ENCODE results near the gene STAM. TPM values are rescaled to one million over a fixed set of nuclear protein-coding genes. Genes with fewer than 3 reads are reported as not detected.

Gene STAM
- total RNA-seq, 1 donor from 2014 or later: 43.4 TPM

- DNase-seq (ENCODE audit: low read depth) (no peak), FAIRE-seq (no peak)
- Histone ChIP-seq H3K4me3 (ENCODE audit: insufficient read depth, low read depth, low read length) (no peak overlapping the region), H3K27ac (ENCODE audit: low read depth, low read length) (no peak overlapping the region), H3K4me2 (ENCODE audit: low read length) (peak overlapping the region; percentile 48), H3K36me3 (ENCODE audit: insufficient read depth, low read length) (no peaks in the 10 kb centered on the region), H3K4me1 (ENCODE audit: insufficient read depth, low read length) (peaks cover 20% of the 10 kb centered on the region), H2AFZ (ENCODE audit: low read depth, low read length) (no peak overlapping the region), H3K27me3 (ENCODE audit: insufficient read depth, low read length) (no peaks in the 10 kb centered on the region), H4K20me1 (ENCODE audit: insufficient read depth, low read length) (peaks cover 60% of the 10 kb centered on the region), H3K9me3 (ENCODE audit: insufficient read depth, low read depth, low read length) (peaks cover 2% of the 10 kb centered on the region), H3K9ac (ENCODE audit: low read length) (no peak overlapping the region), H3K79me2 (ENCODE audit: insufficient read depth, low read length) (peaks cover 95% of the 10 kb centered on the region)
- TF ChIP-seq CTCF (IDR thresholded peaks at IDR 0.05; ENCODE audit: insufficient read depth, low read depth, low read length) (no peak), EZH2 (IDR thresholded peaks at IDR 0.05; ENCODE audit: insufficient read depth, low read length) (no peak)
- Mint-ChIP-seq H3K9me3 (ENCODE audit: unreplicated experiment) (peaks cover 2% of the 10 kb centered on the region), H3K27me3 (ENCODE audit: low read depth, unreplicated experiment) (no peaks in the 10 kb centered on the region), H3K4me3 (ENCODE audit: unreplicated experiment) (no peak overlapping the region), H3K4me1 (ENCODE audit: low read depth, unreplicated experiment) (peaks cover 47% of the 10 kb centered on the region), H3K36me3 (ENCODE audit: low read depth, unreplicated experiment) (peaks cover 19% of the 10 kb centered on the region), H3K27ac (ENCODE audit: unreplicated experiment) (no peak overlapping the region)
Observed at GRCh38 chr10:17655009-17655408, 11.1 kb downstream of the STAM start.

GRCh38 chr10:17655567-17656146, 11.7 kb downstream of the STAM start:
- Histone ChIP-seq H3K27ac (ENCODE audit: low read depth, low read length) (peak overlapping the region; percentile 20), H2AFZ (ENCODE audit: low read depth, low read length) (no peak overlapping the region), H4K20me1 (ENCODE audit: insufficient read depth, low read length) (peaks cover 55% of the 10 kb centered on the region), H3K36me3 (ENCODE audit: insufficient read depth, low read length) (peaks cover 2% of the 10 kb centered on the region), H3K79me2 (ENCODE audit: insufficient read depth, low read length) (peaks cover 96% of the 10 kb centered on the region), H3K27me3 (ENCODE audit: insufficient read depth, low read length) (no peaks in the 10 kb centered on the region), H3K9me3 (ENCODE audit: insufficient read depth, low read depth, low read length) (peaks cover 2% of the 10 kb centered on the region), H3K4me3 (ENCODE audit: insufficient read depth, low read depth, low read length) (no peak overlapping the region), H3K9ac (ENCODE audit: low read length) (no peak overlapping the region), H3K4me1 (ENCODE audit: insufficient read depth, low read length) (peaks cover 14% of the 10 kb centered on the region), H3K4me2 (ENCODE audit: low read length) (peak overlapping the region; percentile 48)
- Mint-ChIP-seq H3K4me3 (ENCODE audit: unreplicated experiment) (peak overlapping the region; percentile 16), H3K4me1 (ENCODE audit: low read depth, unreplicated experiment) (peaks cover 42% of the 10 kb centered on the region), H3K27me3 (ENCODE audit: low read depth, unreplicated experiment) (no peaks in the 10 kb centered on the region), H3K9me3 (ENCODE audit: unreplicated experiment) (peaks cover 2% of the 10 kb centered on the region), H3K36me3 (ENCODE audit: low read depth, unreplicated experiment) (peaks cover 16% of the 10 kb centered on the region), H3K27ac (ENCODE audit: unreplicated experiment) (peak overlapping the region; percentile 93)
- peak; percentile 68 for DNase-seq (ENCODE audit: low read depth)
- TF ChIP-seq CTCF (IDR thresholded peaks at IDR 0.05; ENCODE audit: insufficient read depth, low read depth, low read length) (no peak), EZH2 (IDR thresholded peaks at IDR 0.05; ENCODE audit: insufficient read depth, low read length) (no peak)
- FAIRE-seq: no peak

DNA sequence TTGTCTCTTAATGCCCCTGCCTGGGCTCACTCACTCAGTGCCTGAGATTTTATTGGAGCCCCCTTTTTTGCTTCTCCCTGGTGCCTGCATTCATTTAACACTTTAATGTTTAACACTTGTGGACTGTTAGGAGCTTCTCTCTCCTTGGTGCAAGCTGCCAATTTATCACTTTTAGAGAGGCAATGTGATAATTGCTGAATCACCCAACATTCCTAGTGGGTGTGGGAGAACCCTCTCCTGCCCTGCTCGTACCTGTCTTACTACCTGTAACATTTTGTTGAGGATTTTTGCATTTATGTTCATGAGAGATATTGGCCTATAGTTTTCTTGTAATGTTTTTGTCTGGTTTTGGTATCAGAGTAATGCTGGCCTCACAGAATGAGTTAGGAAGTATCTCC, 13.2 kb downstream of the STAM start:
- H3K4me2 ChIP-seq (ENCODE audit: low read length): no peak overlapping the region
- H3K9ac ChIP-seq (ENCODE audit: low read length): no peak overlapping the region
- H3K4me1 ChIP-seq (ENCODE audit: insufficient read depth, low read length): peaks cover 12% of the 10 kb centered on the region
- TF ChIP-seq CTCF (IDR thresholded peaks at IDR 0.05; ENCODE audit: insufficient read depth, low read depth, low read length): no peak
- TF ChIP-seq EZH2 (IDR thresholded peaks at IDR 0.05; ENCODE audit: insufficient read depth, low read length): no peak
- DNase-seq (ENCODE audit: low read depth): no peak
- Mint-ChIP-seq H3K27ac (ENCODE audit: unreplicated experiment) (peak overlapping the region; percentile 6), H3K4me1 (ENCODE audit: low read depth, unreplicated experiment) (peaks cover 31% of the 10 kb centered on the region), H3K4me3 (ENCODE audit: unreplicated experiment) (no peak overlapping the region), H3K9me3 (ENCODE audit: unreplicated experiment) (peaks cover 2% of the 10 kb centered on the region), H3K36me3 (ENCODE audit: low read depth, unreplicated experiment) (peaks cover 20% of the 10 kb centered on the region), H3K27me3 (ENCODE audit: low read depth, unreplicated experiment) (no peaks in the 10 kb centered on the region)
- peaks cover 43% of the 10 kb centered on the region for H4K20me1 ChIP-seq (ENCODE audit: insufficient read depth, low read length)
- no peak overlapping the region for H3K27ac ChIP-seq (ENCODE audit: low read depth, low read length)
- H3K4me3 ChIP-seq (ENCODE audit: insufficient read depth, low read depth, low read length): no peak overlapping the region
- no peak overlapping the region for H2AFZ ChIP-seq (ENCODE audit: low read depth, low read length)
- no peak for FAIRE-seq
- H3K79me2 ChIP-seq (ENCODE audit: insufficient read depth, low read length): peaks cover 97% of the 10 kb centered on the region
- peaks cover 2% of the 10 kb centered on the region for H3K36me3 ChIP-seq (ENCODE audit: insufficient read depth, low read length)
- H3K9me3 ChIP-seq (ENCODE audit: insufficient read depth, low read depth, low read length): peaks cover 2% of the 10 kb centered on the region
- H3K27me3 ChIP-seq (ENCODE audit: insufficient read depth, low read length): no peaks in the 10 kb centered on the region
